Sigmoid colon (tissue), 7 donors: Measurements from ENCODE around the gene NOL8. TPM values are rescaled to one million over a fixed set of nuclear protein-coding genes. Genes with fewer than 3 reads are reported as not detected.

ENCODE experiments used
- DNase-seq: peaks from one replicate; pipeline ENCODE4 v3.0.0-alpha.2; 2019
- H3K27ac ChIP-seq, 4 donors: fragments of 200-600 bp; sonication (generic); one replicate each; pipeline ENCODE4 v1.5.1; 2016 to 2019; ENCODE audit warnings: mild to moderate bottlenecking in 1 of 4
- H3K27me3 ChIP-seq, 3 donors: fragments of 200-600 bp; sonication (generic); one replicate each; pipeline ENCODE4 v1.5.1; 2019; ENCODE audit warnings: mild to moderate bottlenecking in 1 of 3
- H3K36me3 ChIP-seq, 4 donors: fragments of 200-600 bp; sonication (generic); one replicate each; pipeline ENCODE4 v1.5.1; 2016 to 2019
- H3K4me1 ChIP-seq, 4 donors: fragments of 200-600 bp; sonication (generic); one replicate each; pipeline ENCODE4 v1.5.1; 2017 to 2019
- H3K4me3 ChIP-seq, 4 donors: fragments of 200-600 bp; sonication (generic); one replicate each; pipeline ENCODE4 v1.5.1; 2017 to 2019; ENCODE audit warnings: mild to moderate bottlenecking in 2 of 4, moderate library complexity in 1 of 4
- H3K9me3 ChIP-seq, 4 donors: fragments of 200-600 bp in 3 of 4; sonication (generic) in 3 of 4; one replicate each; pipeline versions ENCODE4 v1.5.1 to v1.6.1; 2013 to 2019
- CTCF ChIP-seq, 4 experiments: fragments of 450-650 bp in 3 of 4; fragments of 200-600 bp in 1 of 4; IDR thresholded peaks; one replicate each; pipeline ENCODE4 v1.5.1; 2016 to 2019; ENCODE audit warnings: antibody characterized with exemption in 4 of 4, mild to moderate bottlenecking in 3 of 4, moderate library complexity in 2 of 4
- EP300 ChIP-seq, 4 donors: sonication (generic); formaldehyde crosslinking; IDR thresholded peaks; one replicate each; pipeline ENCODE4 v1.6.1; 2017; ENCODE audit warnings: antibody characterized with exemption in 4 of 4
- POLR2A ChIP-seq, 2 donors: fragments of 450-650 bp; IDR thresholded peaks; one replicate each; pipeline ENCODE4 v1.6.1; 2016; ENCODE audit warnings: antibody characterized with exemption in 2 of 2, mild to moderate bottlenecking in 2 of 2, moderate library complexity in 2 of 2
- POLR2AphosphoS5 ChIP-seq, 4 donors: sonication (generic); formaldehyde crosslinking; IDR thresholded peaks; one replicate each; pipeline ENCODE4 v1.6.1; 2017; ENCODE audit warnings: antibody characterized with exemption in 4 of 4
- WGBS, 2 donors: extraction: QIAGEN DNeasy Blood & Tissue Kit; methylation state at CpG; one replicate each; pipeline ENCODE4 v1.1.7; 2013; 5-methylcytosine and 5-hydroxymethylcytosine counted together
- intact Hi-C: fragments of 100-400 bp; cut with DNase I; formaldehyde crosslinking; loops from one replicate; pipeline ENCODE4 v1.15.1; 2023
- polyA plus RNA-seq, 3 donors: library from polyadenylated mRNA; stranded (reverse); fragments of 200-250 nt; gene quantifications; one replicate each; pipeline ENCODE4 v1.2.3, GENCODE V29; 2013
- total RNA-seq, 4 donors: library from RNA; depleted of rRNA; stranded (reverse); fragments of >200 nt; gene quantifications; one replicate each; pipeline ENCODE4 v1.1.0, GENCODE V29; 2016
- donor health status: healthy with polysubstance abuse.
- donor health status: Bipolar disorder and iron deficiency.
- donor health status: healthy.

Gene NOL8
- total and polyA plus RNA-seq, 7 donors, result 7.9 to 32.1 (median 23.9) TPM

DNA sequence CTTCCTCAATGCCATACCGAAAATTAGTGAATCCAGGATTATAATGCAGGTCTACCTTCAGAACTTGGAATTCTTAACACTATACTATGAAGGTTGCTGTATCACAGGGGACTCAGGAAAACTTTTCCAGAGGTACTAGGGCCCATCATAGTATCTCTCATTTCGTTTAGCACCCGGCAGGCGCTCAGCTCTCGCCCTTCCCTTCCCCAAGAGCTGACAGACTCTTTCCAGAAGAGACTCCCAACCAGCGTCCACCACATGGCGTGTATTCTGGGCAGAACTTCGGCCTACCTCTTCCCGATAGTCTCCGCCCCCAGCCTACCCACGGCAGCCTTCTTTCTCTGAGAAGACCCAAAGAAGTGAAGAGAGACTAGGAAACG, 271 bp downstream of the NOL8 start:
- TF ChIP-seq CTCF (IDR thresholded peaks at IDR 0.05) (no peak), POLR2AphosphoS5 (IDR thresholded peaks at IDR 0.05) (no peak), EP300 (IDR thresholded peaks at IDR 0.05) (no peak), POLR2A (IDR thresholded peaks at IDR 0.05) (no peak)
- no peaks in the 10 kb centered on the region for H3K9me3 ChIP-seq
- no peaks in the 10 kb centered on the region for H3K27me3 ChIP-seq
- peak; percentile 66 for DNase-seq
- peaks cover 0 to 21% (median 16%) of the 10 kb centered on the region in 4 donors for H3K4me1 ChIP-seq
- H3K36me3 ChIP-seq, result peaks cover 0 to 33% (median 11%) of the 10 kb centered on the region in 4 donors
- 0% methylated on average over 12 of the region's 12 CpGs for WGBS, 2 donors
- peak overlapping the region; percentile 90 to 96 (median 92) for H3K27ac ChIP-seq
- intact Hi-C loops, result loop anchor here (1.0 to 10.0 kb wide), 2 partner anchors 309 to 440 kb away; partner anchors contain the start of gene BICD2
- peak overlapping the region; percentile 66 to 84 (median 71) for H3K4me3 ChIP-seq

- Histone ChIP-seq H3K4me1 (peaks cover 0 to 21% (median 16%) of the 10 kb centered on the region in 4 donors), H3K9me3 (no peaks in the 10 kb centered on the region), H3K4me3 (peak overlapping the region; percentile 66 to 84 (median 71)), H3K27ac (peak overlapping the region in 3 of 4 donors; percentile 90 to 95 (median 90)), H3K36me3 (peaks cover 0 to 38% (median 13%) of the 10 kb centered on the region in 4 donors), H3K27me3 (no peaks in the 10 kb centered on the region)
- 8 to 17% methylated on average over 2 of the region's 2 CpGs for WGBS, 2 donors
- DNase-seq, result no peak
- intact Hi-C loops, result loop anchor here (10.0 kb wide), 1 partner anchor 440 kb away; the partner anchor contains the start of gene BICD2
- TF ChIP-seq POLR2AphosphoS5 (IDR thresholded peaks at IDR 0.05), result no peak
- TF ChIP-seq CTCF (IDR thresholded peaks at IDR 0.05), result no peak
- no peak for TF ChIP-seq POLR2A (IDR thresholded peaks at IDR 0.05)
- no peak for TF ChIP-seq EP300 (IDR thresholded peaks at IDR 0.05)
Measured at GRCh38 chr9:92324431-92324830, 719 bp downstream of the NOL8 start.

DNA sequence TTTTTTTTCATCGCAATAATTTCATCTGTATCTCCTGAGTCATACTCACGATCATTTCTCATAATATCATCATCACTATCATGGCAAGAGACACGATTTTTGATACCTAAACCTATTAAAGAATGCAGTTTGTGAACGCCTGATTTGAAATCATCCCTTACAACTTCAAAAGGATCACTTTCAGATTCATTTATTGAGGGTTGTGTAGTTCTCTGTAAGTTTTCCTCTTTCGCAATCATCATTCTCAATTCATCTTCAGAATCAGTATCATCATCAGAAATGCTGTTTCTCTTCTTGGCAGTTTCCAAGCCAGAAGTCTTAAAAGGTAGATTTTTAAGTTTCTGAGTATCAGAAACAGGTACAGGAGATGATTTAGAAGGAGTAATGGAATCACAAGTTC, 9.7 kb downstream of the NOL8 start:
- H3K27ac ChIP-seq, result no peak overlapping the region
- peaks cover 8 to 82% (median 32%) of the 10 kb centered on the region in 4 donors for H3K36me3 ChIP-seq
- H3K27me3 ChIP-seq, result no peaks in the 10 kb centered on the region
- no peaks in the 10 kb centered on the region for H3K9me3 ChIP-seq
- H3K4me1 ChIP-seq, result peaks cover 0 to 9% (median 2%) of the 10 kb centered on the region in 4 donors
- no peak for DNase-seq
- no peak overlapping the region for H3K4me3 ChIP-seq
- intact Hi-C loops, result no loop called here
- WGBS, 2 donors, result 91% methylated on average over 5 of the region's 5 CpGs
- TF ChIP-seq CTCF (IDR thresholded peaks at IDR 0.05) (no peak), POLR2A (IDR thresholded peaks at IDR 0.05) (no peak), POLR2AphosphoS5 (IDR thresholded peaks at IDR 0.05) (no peak), EP300 (IDR thresholded peaks at IDR 0.05) (no peak)

DNA sequence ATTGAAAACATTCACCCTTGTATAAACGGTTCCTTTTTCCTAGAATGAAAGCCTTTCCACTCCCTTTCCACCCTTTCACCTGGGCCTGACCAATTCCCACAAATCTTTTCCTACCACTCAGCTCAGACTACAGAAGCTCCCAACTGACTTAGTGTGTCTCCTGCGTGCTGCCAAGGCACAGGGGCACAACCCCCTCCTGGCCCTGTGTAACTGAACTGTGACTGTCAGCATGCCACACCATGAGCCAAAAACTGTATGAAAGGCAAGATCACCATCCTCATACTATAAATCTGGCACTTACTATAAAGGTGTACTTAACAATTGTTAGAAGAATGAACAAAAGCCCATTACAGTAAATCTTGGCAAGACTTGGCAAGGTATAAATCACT, 11.5 kb downstream of the NOL8 start:
- no peaks in the 10 kb centered on the region for H3K27me3 ChIP-seq
- TF ChIP-seq CTCF (IDR thresholded peaks at IDR 0.05) (no peak), POLR2AphosphoS5 (IDR thresholded peaks at IDR 0.05) (no peak), EP300 (IDR thresholded peaks at IDR 0.05) (no peak), POLR2A (IDR thresholded peaks at IDR 0.05) (no peak)
- intact Hi-C loops, result no loop called here
- H3K27ac ChIP-seq, result no peak overlapping the region
- peaks cover 0 to 9% (median 2%) of the 10 kb centered on the region in 4 donors for H3K4me1 ChIP-seq
- H3K4me3 ChIP-seq, result no peak overlapping the region
- H3K9me3 ChIP-seq, result no peaks in the 10 kb centered on the region
- WGBS, 2 donors, result 81 to 83% methylated on average over 2 of the region's 2 CpGs
- no peak for DNase-seq
- H3K36me3 ChIP-seq, result peaks cover 16 to 82% (median 31%) of the 10 kb centered on the region in 4 donors
